Astrocyte of the spinal cord (primary cell): Measurements from ENCODE around the gene ZBED6.
"Not testable (repeated sequence)": the region's sequence is repeated elsewhere in the genome, so short reads cannot be mapped to it uniquely, and the experiment has no call there.

ENCODE experiments used
- DNase-seq: peaks from one replicate; pipeline ENCODE4 v3.0.0; 2011; ENCODE audit warnings: low read depth, low spot score
- H3K4me3 ChIP-seq: 2 replicates; pipeline ENCODE4 v1.5.1; 2011; ENCODE audit warnings: low read depth, mild to moderate bottlenecking, low read length, moderate library complexity
- CTCF ChIP-seq: IDR thresholded peaks from 2 replicates; pipeline ENCODE4 v1.5.1; 2012; ENCODE audit warnings: low read depth, mild to moderate bottlenecking, low read length, inconsistent platforms
- in situ Hi-C: cut with HindIII; loops from 2 replicates; pipeline ENCODE4 v1.10.0; 2017; ENCODE audit warnings: low sequenced_read_pairs

Gene ZBED6

GRCh38 chr1:203760506-203760905 lies 34.9 kb upstream of the ZBED6 start:
- TF ChIP-seq CTCF, result no peak
- H3K4me3 ChIP-seq, result no peak overlapping the region
- in situ Hi-C loops, result no loop called here
- DNase-seq, result no peak

GRCh38 chr1:203761958-203762357 lies 33.5 kb upstream of the ZBED6 start:
- in situ Hi-C loops, H3K4me3 ChIP-seq, DNase-seq: not testable (repeated sequence)

- no peak for TF ChIP-seq CTCF
- in situ Hi-C loops, result no loop called here
- no peak for DNase-seq
- H3K4me3 ChIP-seq, result no peak overlapping the region
Observed at GRCh38 chr1:203763505-203763904, 31.9 kb upstream of the ZBED6 start.

- no peak for DNase-seq
- H3K4me3 ChIP-seq, result no peak overlapping the region
- in situ Hi-C loops, result no loop called here
- TF ChIP-seq CTCF, result no peak
Observed at GRCh38 chr1:203764105-203765028, 31.1 kb upstream of the ZBED6 start.

GRCh38 chr1:203765029-203765837 lies 30.2 kb upstream of the ZBED6 start, which contains the start of gene LAX1:
Gene LAX1, plus strand, starts transcription at chr1:203765183. Its CDS starts 383 bp downstream, at chr1:203765566.
- no peak within 1 kb of the TSS for H3K4me3 ChIP-seq
- in situ Hi-C loops, result no loop called here
- no peak for DNase-seq
- TF ChIP-seq CTCF, result no peak

- no peak for TF ChIP-seq CTCF
- no peak for DNase-seq
- no peak overlapping the region for H3K4me3 ChIP-seq
- in situ Hi-C loops, result no loop called here
Observed at GRCh38 chr1:203768256-203768655, 27.2 kb upstream of the ZBED6 start.
